NCI-H2196 treated with DMSO at 0.1 percent for 48 hours (cell line): ENCODE measurements around the gene OSBPL9.
"Not testable (repeated sequence)": the region's sequence is repeated elsewhere in the genome, so short reads cannot be mapped to it uniquely, and the experiment has no call there.

Experiments
- DNase-seq: peaks from one replicate; lab custom pipeline; 2025; ENCODE audit not compliant: unreplicated experiment; lab: John Stamatoyannopoulos, UW

OSBPL9 gene

GRCh38 chr1:51705035-51705434, 88.1 kb downstream of the OSBPL9 start:
- DNase-seq = no peak

- no peak for DNase-seq
These were observed 92.2 kb downstream of the OSBPL9 start for GRCh38 chr1:51708911-51709760.

GRCh38 chr1:51709951-51710350, 93.1 kb downstream of the OSBPL9 start:
- no peak for DNase-seq

- no peak for DNase-seq
These were observed 95.7 kb downstream of the OSBPL9 start for GRCh38 chr1:51712590-51712989.

- no peak for DNase-seq
These were observed 97.6 kb downstream of the OSBPL9 start for GRCh38 chr1:51714374-51715019.

GRCh38 chr1:51715369-51715768, 98.5 kb downstream of the OSBPL9 start:
- no peak for DNase-seq

- no peak for DNase-seq
These were observed 99.9 kb downstream of the OSBPL9 start for GRCh38 chr1:51716746-51717145.

GRCh38 chr1:51717842-51718241, 101.0 kb downstream of the OSBPL9 start:
- no peak for DNase-seq

- DNase-seq = no peak
These were observed 102.3 kb downstream of the OSBPL9 start for GRCh38 chr1:51719146-51719545.

- no peak for DNase-seq
These were observed 107.9 kb downstream of the OSBPL9 start for GRCh38 chr1:51724797-51725196.

- no peak for DNase-seq
These were observed 109.2 kb downstream of the OSBPL9 start for GRCh38 chr1:51726051-51726450.

- DNase-seq = no peak
These were observed 109.8 kb downstream of the OSBPL9 start for GRCh38 chr1:51726544-51727225.

- no peak for DNase-seq
These were observed 110.5 kb downstream of the OSBPL9 start for GRCh38 chr1:51727366-51727765.

GRCh38 chr1:51728611-51729155, 111.8 kb downstream of the OSBPL9 start:
- no peak for DNase-seq

GRCh38 chr1:51729156-51729823, 112.4 kb downstream of the OSBPL9 start:
- peak; percentile 91 for DNase-seq

- DNase-seq = no peak
These were observed 113.0 kb downstream of the OSBPL9 start for GRCh38 chr1:51729824-51730301.

GRCh38 chr1:51731998-51732397, 115.1 kb downstream of the OSBPL9 start:
- DNase-seq = no peak

GRCh38 chr1:51732701-51733425, 116.0 kb downstream of the OSBPL9 start:
- no peak for DNase-seq

GRCh38 chr1:51733426-51733774, 116.5 kb downstream of the OSBPL9 start:
- not testable (repeated sequence) for DNase-seq

GRCh38 chr1:51733793-51734522, 117.1 kb downstream of the OSBPL9 start:
- no peak for DNase-seq
